ENCODE data around the gene NMU. TPM values are rescaled to one million over a fixed set of nuclear protein-coding genes. Genes with fewer than 3 reads are reported as not detected.

NMU gene
- total and polyA plus RNA-seq, 10 of the 15 experiments (the other 5 are each of a cell fraction or from before 2014, with no cell fraction given): 0.33 TPM; not detected in 9

GRCh38 chr4:55663145-55663544 lies 27.0 kb upstream of the NMU start:
- SMC1A ChIA-PET (ENCODE audit: uncharacterized antibody, unreplicated experiment): no interaction called here
- POLR2A ChIA-PET: interaction anchor here (0.6 to 0.7 kb wide), 2 partner anchors 145 to 355 kb away, joined by 3 to 4 read pairs; no protein-coding TSS in a partner anchor
- Histone ChIP-seq H3K79me2 (ENCODE audit: control insufficient read depth, insufficient read depth, low read length) (no peaks in the 10 kb centered on the region), H3K4me3 (no peak overlapping the region), H3K4me2 (ENCODE audit: control insufficient read depth, insufficient read depth) (no peak overlapping the region), H3K4me1 (ENCODE audit: control insufficient read depth, insufficient read depth, low read length) (no peaks in the 10 kb centered on the region), H2AFZ (ENCODE audit: control insufficient read depth, low read depth, low read length) (no peak overlapping the region), H3K27me3 (replicated peaks in 1 of 2; ENCODE audit: control insufficient read depth in 2 of 2, insufficient read depth in 2 of 2, low read length in 1 of 2) (no peaks in the 10 kb centered on the region), H3K27ac (ENCODE audit: control insufficient read depth, insufficient read depth) (no peak overlapping the region), H3K9ac (ENCODE audit: control insufficient read depth, insufficient read depth, low read length) (no peak overlapping the region), H3K9me3 (replicated peaks; ENCODE audit: control insufficient read depth, insufficient read depth, low read length) (no peaks in the 10 kb centered on the region), H4K20me1 (ENCODE audit: control insufficient read depth, insufficient read depth) (no peaks in the 10 kb centered on the region), H3K36me3 (ENCODE audit: control insufficient read depth in 2 of 2, insufficient read depth in 2 of 2, low read length in 1 of 2) (no peaks in the 10 kb centered on the region)
- CTCF ChIA-PET: interaction anchor here (0.7 kb wide), 1 partner anchor 10 kb away, joined by 4 read pairs; no protein-coding TSS in a partner anchor
- BruUV-seq (replicated peaks): no TSS peak
- RAD21 ChIA-PET (ENCODE audit: unreplicated experiment): no interaction called here
- in situ Hi-C loops (cut with MboI): no loop called here
- FAIRE-seq: no peak
- TF ChIP-seq CHD4 (IDR thresholded peaks at IDR 0.05): no peak
- TF ChIP-seq NR2C2 (IDR thresholded peaks at IDR 0.05; ENCODE audit: borderline replicate concordance, control insufficient read depth, insufficient read length, low read depth): no peak
- intact Hi-C loops (cut with micrococcal nuclease; ENCODE audit: unreplicated experiment): no loop called here
- 40% methylated on average over 6 of the region's 6 CpGs for WGBS (ENCODE audit: insufficient coverage, insufficient replicate concordance, low lambda C conversion rate, missing lambda C conversion rate)
- DNase-seq (ENCODE audit: low read depth, low spot score): no peak
- ATAC-seq: no peak

GRCh38 chr4:55661398-55662056 lies 25.4 kb upstream of the NMU start:
- BruUV-seq (replicated peaks): no TSS peak
- no peak for TF ChIP-seq IKZF2 (IDR thresholded peaks at IDR 0.05)
- no peak for TF ChIP-seq CREB1 (IDR thresholded peaks at IDR 0.05; ENCODE audit: low read depth)
- no peak for TF ChIP-seq ATF2 (IDR thresholded peaks at IDR 0.05; ENCODE audit: low read length)
- TF ChIP-seq PAX5 (IDR thresholded peaks at IDR 0.05; ENCODE audit: borderline replicate concordance, low read depth, low read length): no peak
- no peak for TF ChIP-seq RAD51 (IDR thresholded peaks at IDR 0.05)
- no peak for TF ChIP-seq EP300 (IDR thresholded peaks at IDR 0.05; ENCODE audit: borderline replicate concordance in 1 of 2, control insufficient read depth in 1 of 2, low read depth in 2 of 2, low read length in 2 of 2)
- no peak for TF ChIP-seq IKZF1 (conservative IDR thresholded peaks at IDR 0.05)
- TF ChIP-seq PML (IDR thresholded peaks at IDR 0.05; ENCODE audit: low read length): no peak
- no peak for TF ChIP-seq SUPT20H (IDR thresholded peaks at IDR 0.05; ENCODE audit: borderline replicate concordance, control insufficient read depth, low read depth, low read length)
- no peak for TF ChIP-seq PRDM15 (CRISPR knock-in tag; IDR thresholded peaks at IDR 0.05)

More at GRCh38 chr4:55661398-55662056, 25.4 kb upstream of the NMU start:
- Histone ChIP-seq H4K20me1 (ENCODE audit: control insufficient read depth, insufficient read depth) (no peaks in the 10 kb centered on the region), H3K79me2 (ENCODE audit: control insufficient read depth, insufficient read depth, low read length) (no peaks in the 10 kb centered on the region), H3K36me3 (ENCODE audit: control insufficient read depth in 2 of 2, insufficient read depth in 2 of 2, low read length in 1 of 2) (no peaks in the 10 kb centered on the region), H3K4me3 (no peak overlapping the region), H3K9ac (ENCODE audit: control insufficient read depth, insufficient read depth, low read length) (no peak overlapping the region), H3K9me3 (replicated peaks; ENCODE audit: control insufficient read depth, insufficient read depth, low read length) (no peaks in the 10 kb centered on the region), H3K4me2 (ENCODE audit: control insufficient read depth, insufficient read depth) (no peak overlapping the region), H3K27me3 (replicated peaks in 1 of 2; ENCODE audit: control insufficient read depth in 2 of 2, insufficient read depth in 2 of 2, low read length in 1 of 2) (no peaks in the 10 kb centered on the region), H3K27ac (ENCODE audit: control insufficient read depth, insufficient read depth) (no peak overlapping the region), H2AFZ (ENCODE audit: control insufficient read depth, low read depth, low read length) (no peak overlapping the region), H3K4me1 (ENCODE audit: control insufficient read depth, insufficient read depth, low read length) (no peaks in the 10 kb centered on the region)
- 9% methylated on average over 5 of the region's 5 CpGs for WGBS (ENCODE audit: insufficient coverage, insufficient replicate concordance, low lambda C conversion rate, missing lambda C conversion rate)
- FAIRE-seq (no peak), DNase-seq (ENCODE audit: low read depth, low spot score) (no peak), ATAC-seq (no peak)
- ChIA-PET POLR2A (no interaction called here), CTCF (no interaction called here), RAD21 (ENCODE audit: unreplicated experiment) (no interaction called here), SMC1A (ENCODE audit: uncharacterized antibody, unreplicated experiment) (interaction anchor here (0.6 kb wide), 1 partner anchor 883 kb away, joined by 3 read pairs; no protein-coding TSS in a partner anchor)
- intact Hi-C loops (cut with micrococcal nuclease; ENCODE audit: unreplicated experiment) (no loop called here), in situ Hi-C loops (cut with MboI) (no loop called here)

All from GM12878 (cell line).